ENCODE results near the gene NDEL1. TPM values are rescaled to one million over a fixed set of nuclear protein-coding genes. Genes with fewer than 3 reads are reported as not detected.

The NDEL1 gene
- total RNA-seq, 1 donor from 2014 or later, result 51.7 TPM

GRCh38 chr17:8398980-8399379, 36.7 kb upstream of the NDEL1 start:
- peaks cover 5% of the 10 kb centered on the region for H3K27me3 Mint-ChIP-seq (ENCODE audit: unreplicated experiment)
- TF ChIP-seq CTCF (IDR thresholded peaks at IDR 0.05; ENCODE audit: partially characterized antibody, unreplicated experiment), result no peak
- no peaks in the 10 kb centered on the region for H3K36me3 Mint-ChIP-seq (ENCODE audit: unreplicated experiment)
- no peak overlapping the region for H3K27ac Mint-ChIP-seq (ENCODE audit: unreplicated experiment)
- H3K4me1 Mint-ChIP-seq (ENCODE audit: low read depth, unreplicated experiment), result no peaks in the 10 kb centered on the region
- no peak for DNase-seq
- no peak overlapping the region for H3K4me3 Mint-ChIP-seq (ENCODE audit: unreplicated experiment)
- H3K9me3 Mint-ChIP-seq (ENCODE audit: unreplicated experiment), result no peaks in the 10 kb centered on the region

- Mint-ChIP-seq H3K27ac (ENCODE audit: unreplicated experiment) (no peak overlapping the region), H3K4me3 (ENCODE audit: unreplicated experiment) (no peak overlapping the region), H3K36me3 (ENCODE audit: unreplicated experiment) (no peaks in the 10 kb centered on the region), H3K9me3 (ENCODE audit: unreplicated experiment) (no peaks in the 10 kb centered on the region), H3K27me3 (ENCODE audit: unreplicated experiment) (peaks cover 3% of the 10 kb centered on the region), H3K4me1 (ENCODE audit: low read depth, unreplicated experiment) (no peaks in the 10 kb centered on the region)
- no peak for DNase-seq
- TF ChIP-seq CTCF (IDR thresholded peaks at IDR 0.05; ENCODE audit: partially characterized antibody, unreplicated experiment), result no peak
Observed at GRCh38 chr17:8401107-8401506, 34.6 kb upstream of the NDEL1 start.

GRCh38 chr17:8402921-8403536, 32.7 kb upstream of the NDEL1 start:
- H3K9me3 Mint-ChIP-seq (ENCODE audit: unreplicated experiment), result no peaks in the 10 kb centered on the region
- H3K36me3 Mint-ChIP-seq (ENCODE audit: unreplicated experiment), result no peaks in the 10 kb centered on the region
- TF ChIP-seq CTCF (IDR thresholded peaks at IDR 0.05; ENCODE audit: partially characterized antibody, unreplicated experiment), result no peak
- no peak overlapping the region for H3K27ac Mint-ChIP-seq (ENCODE audit: unreplicated experiment)
- DNase-seq, result no peak
- H3K27me3 Mint-ChIP-seq (ENCODE audit: unreplicated experiment), result peaks cover 1% of the 10 kb centered on the region
- no peak overlapping the region for H3K4me3 Mint-ChIP-seq (ENCODE audit: unreplicated experiment)
- H3K4me1 Mint-ChIP-seq (ENCODE audit: low read depth, unreplicated experiment), result no peaks in the 10 kb centered on the region

- DNase-seq, result no peak
- H3K27me3 Mint-ChIP-seq (ENCODE audit: unreplicated experiment), result peaks cover 1% of the 10 kb centered on the region
- H3K4me3 Mint-ChIP-seq (ENCODE audit: unreplicated experiment), result no peak overlapping the region
- no peaks in the 10 kb centered on the region for H3K9me3 Mint-ChIP-seq (ENCODE audit: unreplicated experiment)
- no peak for TF ChIP-seq CTCF (IDR thresholded peaks at IDR 0.05; ENCODE audit: partially characterized antibody, unreplicated experiment)
- no peaks in the 10 kb centered on the region for H3K4me1 Mint-ChIP-seq (ENCODE audit: low read depth, unreplicated experiment)
- H3K36me3 Mint-ChIP-seq (ENCODE audit: unreplicated experiment), result no peaks in the 10 kb centered on the region
- H3K27ac Mint-ChIP-seq (ENCODE audit: unreplicated experiment), result no peak overlapping the region
Observed at GRCh38 chr17:8405499-8406016, 30.1 kb upstream of the NDEL1 start.

GRCh38 chr17:8406174-8406573, 29.5 kb upstream of the NDEL1 start:
- no peaks in the 10 kb centered on the region for H3K4me1 Mint-ChIP-seq (ENCODE audit: low read depth, unreplicated experiment)
- no peaks in the 10 kb centered on the region for H3K36me3 Mint-ChIP-seq (ENCODE audit: unreplicated experiment)
- H3K4me3 Mint-ChIP-seq (ENCODE audit: unreplicated experiment), result no peak overlapping the region
- no peaks in the 10 kb centered on the region for H3K9me3 Mint-ChIP-seq (ENCODE audit: unreplicated experiment)
- no peak for TF ChIP-seq CTCF (IDR thresholded peaks at IDR 0.05; ENCODE audit: partially characterized antibody, unreplicated experiment)
- no peak for DNase-seq
- no peak overlapping the region for H3K27ac Mint-ChIP-seq (ENCODE audit: unreplicated experiment)
- peaks cover 1% of the 10 kb centered on the region for H3K27me3 Mint-ChIP-seq (ENCODE audit: unreplicated experiment)

All from glutamatergic neuron (in vitro differentiated cells).